HFF-Myc (cell line): ENCODE results near the gene NUMBL.

ENCODE experiments used
- DNase-seq: peaks from one replicate; pipeline ENCODE4 v3.0.0-alpha.2; 2011; ENCODE audit warnings: low read depth; ENCODE audit errors: extremely low read depth
- H3K4me3 ChIP-seq: replicated peaks from 2 replicates; pipeline ENCODE4 v1.5.1; 2011; ENCODE audit warnings: low read depth, mild to moderate bottlenecking, control low read depth, low read length
- CTCF ChIP-seq: IDR thresholded peaks from 2 replicates; pipeline ENCODE4 v1.5.1; 2012; ENCODE audit warnings: mild to moderate bottlenecking, low read depth, low read length, control low read depth; ENCODE audit errors: missing control alignments

NUMBL gene

GRCh38 chr19:40641281-40641680, 49.2 kb downstream of the NUMBL start:
- no peak for TF ChIP-seq CTCF
- no peak overlapping the region for H3K4me3 ChIP-seq
- no peak for DNase-seq

- DNase-seq = no peak
- H3K4me3 ChIP-seq = no peak overlapping the region
- no peak for TF ChIP-seq CTCF
Measured at GRCh38 chr19:40640744-40641143, 49.7 kb downstream of the NUMBL start.

- H3K4me3 ChIP-seq = no peak overlapping the region
- DNase-seq = no peak
- TF ChIP-seq CTCF = no peak
Measured at GRCh38 chr19:40639638-40639982, 50.8 kb downstream of the NUMBL start.

GRCh38 chr19:40638327-40638726, 52.1 kb downstream of the NUMBL start:
- H3K4me3 ChIP-seq = no peak overlapping the region
- no peak for TF ChIP-seq CTCF
- DNase-seq = no peak

- TF ChIP-seq CTCF = no peak
- no peak overlapping the region for H3K4me3 ChIP-seq
- no peak for DNase-seq
Measured at GRCh38 chr19:40633207-40633606, 57.2 kb downstream of the NUMBL start.

GRCh38 chr19:40632311-40633036, 58.0 kb downstream of the NUMBL start:
- no peak for DNase-seq
- no peak for TF ChIP-seq CTCF
- H3K4me3 ChIP-seq = no peak overlapping the region
